Testis (tissue), 2 donors: ENCODE measurements around the gene OTOG.

Experiments used
- POLR2A ChIP-seq: fragments of 450-650 bp; IDR thresholded peaks from one replicate; pipeline ENCODE4 v1.6.1; 2017; ENCODE audit warnings: antibody characterized with exemption, mild to moderate bottlenecking, moderate library complexity
- TF ChIP-seq, protein P1 (sequence below), 3 experiments: fragments of 450-650 bp in 2 of 3; fragments of 200-600 bp in 1 of 3; sonication (generic) in 1 of 3; IDR thresholded peaks; one replicate each; pipeline ENCODE4 v1.5.1; 2016 to 2019; ENCODE audit warnings: antibody characterized with exemption in 3 of 3, mild to moderate bottlenecking in 2 of 3, moderate library complexity in 1 of 3

DNA sequence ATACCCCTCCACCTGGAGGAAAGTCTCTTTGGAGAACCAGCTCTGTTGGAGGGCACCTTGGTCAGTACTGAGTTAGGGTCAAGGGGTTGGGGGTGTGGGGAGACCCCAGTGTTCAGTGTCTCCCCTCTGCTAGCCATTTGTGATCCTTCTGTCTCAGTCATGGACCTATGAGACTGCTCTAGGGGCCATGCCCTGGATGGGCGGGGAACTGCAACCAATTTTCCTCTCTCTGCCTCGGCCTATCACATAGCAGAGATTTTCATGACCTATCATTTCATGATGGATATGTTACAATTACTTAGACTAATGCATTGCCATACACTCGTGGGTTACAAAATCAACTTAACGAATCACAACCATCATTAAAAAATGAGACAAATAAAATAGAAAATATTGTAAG is 7.4 kb downstream of the OTOG start:
- TF ChIP-seq, protein P1, sequence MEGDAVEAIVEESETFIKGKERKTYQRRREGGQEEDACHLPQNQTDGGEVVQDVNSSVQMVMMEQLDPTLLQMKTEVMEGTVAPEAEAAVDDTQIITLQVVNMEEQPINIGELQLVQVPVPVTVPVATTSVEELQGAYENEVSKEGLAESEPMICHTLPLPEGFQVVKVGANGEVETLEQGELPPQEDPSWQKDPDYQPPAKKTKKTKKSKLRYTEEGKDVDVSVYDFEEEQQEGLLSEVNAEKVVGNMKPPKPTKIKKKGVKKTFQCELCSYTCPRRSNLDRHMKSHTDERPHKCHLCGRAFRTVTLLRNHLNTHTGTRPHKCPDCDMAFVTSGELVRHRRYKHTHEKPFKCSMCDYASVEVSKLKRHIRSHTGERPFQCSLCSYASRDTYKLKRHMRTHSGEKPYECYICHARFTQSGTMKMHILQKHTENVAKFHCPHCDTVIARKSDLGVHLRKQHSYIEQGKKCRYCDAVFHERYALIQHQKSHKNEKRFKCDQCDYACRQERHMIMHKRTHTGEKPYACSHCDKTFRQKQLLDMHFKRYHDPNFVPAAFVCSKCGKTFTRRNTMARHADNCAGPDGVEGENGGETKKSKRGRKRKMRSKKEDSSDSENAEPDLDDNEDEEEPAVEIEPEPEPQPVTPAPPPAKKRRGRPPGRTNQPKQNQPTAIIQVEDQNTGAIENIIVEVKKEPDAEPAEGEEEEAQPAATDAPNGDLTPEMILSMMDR (IDR thresholded peaks at IDR 0.05), result no peak
- no peak for TF ChIP-seq POLR2A
